Activated T-cell treated with anti-CD3 and anti-CD28 coated beads, Interleukin-2, amount 50 U/mL, for 48 hours (primary cell): Measurements from ENCODE around the gene TADA2B.
A peak's percentile ranks its signal among the peaks of the same experiment; 100 is the strongest.

Experiments
- DNase-seq, 2 experiments: peaks; one replicate each; pipeline ENCODE4 v3.0.0-alpha.2; 2020

TADA2B gene

DNA sequence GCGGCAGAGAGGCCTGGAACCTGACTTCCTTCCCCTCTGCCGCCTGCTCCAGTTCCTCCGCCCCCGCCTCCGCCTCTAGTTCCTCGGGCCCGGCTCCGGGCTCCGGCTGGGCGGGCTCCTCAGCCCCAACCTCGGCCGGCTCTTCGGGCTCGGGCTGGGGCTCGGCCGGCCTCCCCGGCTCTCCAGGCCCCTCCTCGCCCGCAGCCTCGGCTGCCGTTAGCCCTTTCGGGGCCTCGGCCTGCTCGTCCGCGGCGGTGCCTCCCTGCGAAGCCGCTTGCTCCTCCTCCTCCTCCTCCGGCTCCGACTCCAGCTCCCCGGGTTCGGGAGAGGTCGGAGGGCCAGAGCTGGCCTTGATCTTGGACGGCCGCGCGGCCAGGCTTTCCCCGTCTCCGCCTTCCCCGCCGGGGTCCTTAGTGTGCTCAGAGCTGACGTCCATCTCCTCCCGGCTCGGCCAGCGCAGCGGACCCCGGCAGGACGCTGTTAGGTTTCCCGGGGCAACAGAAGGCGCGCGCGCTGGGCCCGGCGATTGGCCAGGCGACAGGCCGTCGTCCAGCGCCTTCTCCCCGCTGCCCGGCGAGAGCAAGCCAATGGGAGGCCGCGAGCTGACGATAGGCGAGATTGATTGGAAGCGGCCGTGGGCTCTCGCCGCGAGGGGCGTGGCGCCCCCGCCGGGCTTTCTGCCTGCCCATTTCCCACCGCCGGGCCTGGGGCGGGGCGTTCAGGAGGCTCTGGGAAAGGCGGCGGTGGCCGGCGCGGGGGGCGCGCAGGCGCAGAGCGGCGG lies 479 bp upstream of the TADA2B start:
- peak; percentile 96 to 97 for DNase-seq

DNA sequence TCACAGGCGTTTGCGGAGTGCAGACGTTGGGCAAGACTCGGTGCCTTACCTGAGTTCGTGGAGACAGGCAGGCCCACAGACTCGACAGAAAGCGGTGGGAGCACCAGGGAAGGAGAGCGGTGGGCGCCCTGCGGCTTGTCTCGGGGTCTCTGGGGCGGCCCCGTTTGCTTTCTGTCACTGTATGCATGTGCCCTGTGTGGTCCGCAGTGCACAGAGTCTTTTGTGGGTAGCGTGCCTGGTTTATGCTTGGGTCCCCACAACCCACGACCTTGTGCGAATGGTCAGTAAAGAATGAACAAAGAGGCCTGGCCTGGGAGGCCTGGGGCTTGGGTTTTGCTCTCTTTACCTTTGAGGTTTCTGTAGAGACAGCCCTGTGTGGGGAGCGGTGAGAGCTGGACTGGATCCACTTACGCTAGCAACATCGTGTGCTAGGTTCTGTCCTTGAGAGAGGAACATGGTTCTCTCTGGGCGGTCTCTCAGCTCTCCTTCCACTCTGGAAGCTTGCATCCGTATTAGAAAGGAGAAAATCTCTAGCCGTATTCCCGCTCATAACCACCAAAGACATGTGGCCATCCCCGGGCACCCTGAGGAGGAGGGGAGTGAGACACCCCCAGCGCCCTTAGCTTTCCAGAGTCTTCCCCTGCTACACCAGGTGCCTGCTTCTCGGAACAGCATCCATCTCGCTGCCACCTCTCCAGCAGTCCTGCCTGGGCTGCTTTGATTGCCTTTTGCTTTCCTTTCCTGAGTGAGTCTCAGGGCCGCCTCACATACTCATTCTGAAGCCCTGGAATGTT lies 1.2 kb downstream of the TADA2B start:
- no peak for DNase-seq

GRCh38 chr4:7045553-7045952 lies 2.4 kb downstream of the TADA2B start:
- no peak for DNase-seq

- no peak for DNase-seq
Observed at GRCh38 chr4:7045961-7046921, 3.1 kb downstream of the TADA2B start.

DNA sequence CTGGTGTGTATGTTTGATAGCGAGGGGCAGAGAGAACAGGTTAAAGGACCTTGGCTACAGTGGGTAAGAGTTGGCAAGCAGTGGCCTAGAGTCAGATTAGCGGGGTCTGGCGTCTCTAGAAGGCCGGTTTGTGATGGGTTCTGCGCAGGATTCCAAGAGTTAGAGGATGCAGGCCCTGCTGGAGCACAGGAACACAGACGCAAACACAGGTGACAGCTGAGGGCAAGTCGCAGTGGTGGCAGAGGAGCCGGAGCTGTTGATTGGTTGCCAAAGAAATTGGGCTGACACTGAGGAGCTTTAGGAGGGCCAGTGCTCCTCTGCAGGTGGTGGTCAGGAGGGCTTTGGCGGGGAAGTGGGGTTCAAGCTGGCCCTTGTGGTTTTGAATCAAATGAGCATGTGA lies 3.8 kb downstream of the TADA2B start:
- DNase-seq = no peak

DNA sequence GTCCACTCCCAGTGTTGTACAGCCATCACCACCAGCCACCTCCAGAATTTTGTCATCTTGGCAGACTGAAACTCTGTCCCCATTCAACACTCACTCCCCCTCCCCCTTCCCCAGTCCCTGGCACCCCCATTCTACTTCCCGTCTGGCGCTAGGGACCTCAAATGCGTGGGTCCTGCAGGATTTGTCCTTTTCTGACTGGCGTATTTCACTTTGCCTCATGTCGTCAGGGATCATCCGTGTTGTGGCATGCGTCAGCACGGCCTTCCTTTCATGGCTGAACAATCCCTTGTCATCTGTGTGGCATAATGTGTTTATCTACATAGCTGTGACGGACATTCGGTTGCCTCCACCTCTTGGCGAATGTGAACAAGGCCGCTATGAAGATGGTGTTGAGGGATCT lies 5.5 kb downstream of the TADA2B start:
- DNase-seq = no peak

GRCh38 chr4:7049295-7049694 lies 6.1 kb downstream of the TADA2B start:
- DNase-seq = no peak

DNA sequence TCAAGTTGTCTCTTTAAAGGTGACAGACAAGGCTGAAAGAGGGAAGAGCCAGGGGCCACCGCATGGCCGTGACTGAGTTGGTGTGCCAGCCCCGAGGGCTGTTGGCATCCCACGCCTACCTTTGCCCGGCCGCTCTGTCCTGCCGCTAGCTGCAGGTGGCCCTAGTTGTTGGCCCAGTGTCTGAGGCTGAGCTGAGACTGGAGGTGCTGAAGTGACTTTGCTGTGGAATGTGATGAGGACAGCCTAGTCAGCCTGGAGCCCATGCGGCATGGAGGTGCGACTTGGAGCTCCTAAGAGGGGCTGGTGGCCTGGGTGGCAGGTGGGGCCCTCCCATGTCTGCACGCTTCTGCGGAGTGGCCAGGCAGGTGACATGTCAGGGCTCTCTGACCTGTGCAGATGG lies 6.6 kb downstream of the TADA2B start:
- DNase-seq = no peak

- DNase-seq = no peak
Observed at GRCh38 chr4:7050481-7051143, 7.4 kb downstream of the TADA2B start.

DNA sequence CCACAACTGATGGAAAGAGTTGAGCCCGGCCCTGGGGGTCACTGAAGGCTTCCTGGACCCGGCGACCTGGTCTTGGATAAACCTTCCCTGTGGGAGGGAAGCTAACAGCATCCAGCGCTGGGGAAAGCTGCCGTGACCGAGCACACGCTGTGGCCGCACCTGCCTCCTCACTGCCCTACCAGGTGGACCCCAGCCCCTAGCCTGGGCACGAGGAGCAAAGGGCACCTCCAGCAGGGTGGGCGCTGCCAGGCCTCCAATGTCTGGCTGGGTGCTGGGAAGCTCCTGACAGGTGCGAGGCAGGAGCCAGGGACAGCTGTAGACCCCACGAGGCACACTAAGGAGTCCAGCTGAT lies 7.9 kb downstream of the TADA2B start:
- no peak for DNase-seq

- no peak for DNase-seq
Observed at GRCh38 chr4:7051905-7052304, 8.7 kb downstream of the TADA2B start.

DNA sequence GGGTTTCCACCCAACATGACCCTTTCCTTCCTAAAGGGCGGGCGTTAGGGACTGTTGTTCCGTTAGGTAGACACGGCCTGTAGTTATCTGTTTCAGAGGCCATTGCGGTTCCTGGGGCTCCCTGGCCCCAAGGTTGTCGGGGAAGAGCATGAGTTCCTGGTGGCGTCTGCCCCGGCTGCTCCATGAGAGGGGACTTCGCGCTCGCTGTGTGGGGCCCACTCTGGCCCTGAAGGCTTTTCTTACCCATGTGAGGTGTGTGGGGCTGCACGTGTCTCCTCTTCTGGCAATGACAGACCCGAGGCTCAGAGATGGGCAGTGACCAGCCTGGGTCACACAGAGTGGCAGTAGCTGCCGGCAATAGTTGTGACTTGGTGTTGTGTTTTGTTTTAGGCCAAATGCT lies 9.1 kb downstream of the TADA2B start:
- no peak for DNase-seq

- DNase-seq = peak; percentile 43 to 46
Observed at GRCh38 chr4:7052923-7053715, 9.9 kb downstream of the TADA2B start.

- DNase-seq = no peak
Observed at GRCh38 chr4:7054106-7054880, 11.1 kb downstream of the TADA2B start.

- DNase-seq = no peak
Observed at GRCh38 chr4:7055111-7055989, 12.2 kb downstream of the TADA2B start.

DNA sequence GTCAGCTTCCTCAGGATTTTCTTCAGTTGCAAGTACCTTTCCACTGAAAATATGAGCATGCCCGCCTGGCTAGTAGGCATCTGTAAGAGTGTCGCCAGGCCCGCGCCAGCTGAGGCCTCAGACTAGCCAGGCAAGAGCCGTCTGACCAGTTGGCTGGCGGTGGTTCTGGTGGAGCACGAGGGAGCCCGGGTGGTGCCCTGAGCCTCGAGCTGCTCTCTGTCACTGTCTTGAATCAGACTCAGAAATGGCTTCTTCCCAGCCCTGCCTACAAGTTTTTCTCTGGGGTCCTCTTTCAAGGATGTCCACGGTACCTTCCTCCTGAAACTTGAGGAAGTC lies 12.8 kb downstream of the TADA2B start:
- DNase-seq = no peak

- DNase-seq = no peak
Observed at GRCh38 chr4:7058792-7059191, 15.6 kb downstream of the TADA2B start.

DNA sequence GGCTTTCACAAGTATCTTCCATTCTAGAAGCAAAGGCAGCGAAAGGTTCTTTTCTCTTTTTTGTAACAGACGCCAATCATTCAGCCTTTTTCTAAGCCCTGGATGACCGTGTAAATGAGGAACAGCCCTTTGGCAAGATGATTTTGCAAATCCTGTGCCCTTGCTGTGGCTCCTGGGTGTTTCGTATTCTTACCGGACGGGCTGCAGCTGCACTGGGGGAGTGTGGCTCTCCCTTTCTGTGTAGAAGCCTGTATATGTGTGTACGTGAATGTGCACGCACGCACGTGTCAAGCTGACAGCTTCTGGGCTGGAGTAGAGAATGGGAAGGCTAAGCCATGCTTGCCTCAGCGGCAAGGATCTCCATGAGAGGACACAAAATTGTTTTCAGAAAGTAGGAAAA lies 16.5 kb downstream of the TADA2B start:
- no peak for DNase-seq

GRCh38 chr4:7060346-7061150 lies 17.4 kb downstream of the TADA2B start:
- no peak for DNase-seq
